B cell (primary cell): ENCODE measurements around the gene ZNF322. TPM values are rescaled to one million over a fixed set of nuclear protein-coding genes. Genes with fewer than 3 reads are reported as not detected.
"Not testable (repeated sequence)": the region's sequence is repeated elsewhere in the genome, so short reads cannot be mapped to it uniquely, and the experiment has no call there.

ENCODE experiments used
- ATAC-seq: fragments of 200-7000 bp; cut with Tn5 transposase; one replicate; pipeline ENCODE4 v1.10.0; 2021; ENCODE audit warnings: low read depth, mild to moderate bottlenecking, moderate number of reproducible peaks, moderate library complexity
- CTCF ChIA-PET: fragments of 350-600 bp; sonication (Branson Sonifier 250); formaldehyde crosslinking; loops from one replicate; lab custom pipeline; 2021; ENCODE audit warnings: antibody characterized with exemption, inconsistent platforms; lab: Charles Lee
- POLR2A ChIA-PET: fragments of 350-600 bp; sonication (Branson Sonifier 250); formaldehyde crosslinking; loops from one replicate; lab custom pipeline; 2021; ENCODE audit warnings: antibody characterized with exemption; lab: Charles Lee
- DNase-seq: peaks from one replicate; pipeline ENCODE4 v3.0.0; 2013
- H2AFZ ChIP-seq: 2 replicates; pipeline ENCODE4 v1.6.1; 2012; ENCODE audit warnings: mild to moderate bottlenecking, low read depth, low read length; ENCODE audit not compliant: insufficient read depth, poor library complexity, severe bottlenecking
- H3K27ac ChIP-seq, 2 donors: 1 replicate in 1 of 2; 2 replicates in 1 of 2; pipeline ENCODE4 v1.5.1; 2012 to 2013; ENCODE audit warnings: low read length in 2 of 2, mild to moderate bottlenecking in 2 of 2, moderate library complexity in 1 of 2
- H3K27me3 ChIP-seq, 4 experiments: fragments of 200-600 bp in 1 of 4; sonication (generic) in 1 of 4; replicated peaks in 1 of 4; 1 replicate in 2 of 4; 2 replicates in 2 of 4; pipeline versions ENCODE4 v1.6.1 to v1.7.0; 2013 to 2016; ENCODE audit warnings: low read length in 3 of 4, mild to moderate bottlenecking in 2 of 4, mixed read lengths in 1 of 4, moderate library complexity in 1 of 4; ENCODE audit not compliant: insufficient read depth in 4 of 4, control insufficient read depth in 3 of 4; ENCODE audit errors: control extremely low read depth in 1 of 4
- H3K36me3 ChIP-seq, 2 experiments: replicated peaks in 1 of 2; 1 replicate in 1 of 2; 2 replicates in 1 of 2; pipeline versions ENCODE4 v1.6.1 to v1.7.1; 2013; ENCODE audit warnings: low read length in 1 of 2; ENCODE audit not compliant: insufficient read depth in 2 of 2, control insufficient read depth in 1 of 2; ENCODE audit errors: control extremely low read depth in 1 of 2, extremely low read depth in 1 of 2
- H3K4me1 ChIP-seq, 2 donors: fragments of 200-600 bp in 1 of 2; sonication (generic) in 1 of 2; 1 replicate in 1 of 2; 2 replicates in 1 of 2; pipeline versions ENCODE4 v1.5.1 to v1.6.1; 2013 to 2017; ENCODE audit warnings: low read length in 2 of 2; ENCODE audit not compliant: control insufficient read depth in 2 of 2, insufficient read depth in 2 of 2
- H3K4me2 ChIP-seq: replicated peaks from 2 replicates; pipeline ENCODE3; 2012; ENCODE audit warnings: mild to moderate bottlenecking, low read depth, low read length; ENCODE audit not compliant: poor library complexity, severe bottlenecking
- H3K4me3 ChIP-seq, 5 experiments: fragments of 200-600 bp in 1 of 5; sonication (generic) in 1 of 5; 1 replicate in 3 of 5; 2 replicates in 2 of 5; pipeline versions ENCODE4 v1.5.1 to v1.7.0; 2011 to 2016; ENCODE audit warnings: low read length in 4 of 5, mild to moderate bottlenecking in 4 of 5, low read depth in 2 of 5, control low read depth in 1 of 5, moderate library complexity in 1 of 5; ENCODE audit not compliant: insufficient read depth in 1 of 5; ENCODE audit errors: control extremely low read depth in 1 of 5, extremely low read depth in 1 of 5
- H3K79me2 ChIP-seq: fragments of 200-600 bp; sonication (generic); one replicate; pipeline ENCODE4 v1.6.0; 2016; ENCODE audit warnings: low read length; ENCODE audit not compliant: control insufficient read depth, insufficient read depth
- H3K9ac ChIP-seq: fragments of 200-600 bp; sonication (generic); 2 replicates; pipeline ENCODE4 v1.6.1; 2017; ENCODE audit warnings: mild to moderate bottlenecking, low read length, moderate library complexity
- H3K9me3 ChIP-seq, 3 donors: one replicate each; pipeline versions ENCODE4 v1.6.1 to v1.7.1; 2013; ENCODE audit warnings: low read length in 2 of 3; ENCODE audit not compliant: control insufficient read depth in 2 of 3, insufficient read depth in 1 of 3; ENCODE audit errors: control extremely low read depth in 1 of 3
- H4K20me1 ChIP-seq: 2 replicates; pipeline ENCODE4 v1.6.0; 2012; ENCODE audit warnings: mild to moderate bottlenecking, low read length; ENCODE audit not compliant: insufficient read depth, control insufficient read depth, poor library complexity, severe bottlenecking
- H3K27ac Mint-ChIP-seq: one replicate; pipeline ENCODE4 v1.8.0; 2021; ENCODE audit warnings: mixed read lengths
- H3K27me3 Mint-ChIP-seq: one replicate; pipeline ENCODE4 v1.8.0; 2021; ENCODE audit warnings: mixed read lengths
- H3K4me1 Mint-ChIP-seq: one replicate; pipeline ENCODE4 v1.8.0; 2021; ENCODE audit warnings: mixed read lengths
- H3K4me3 Mint-ChIP-seq: one replicate; pipeline ENCODE4 v1.8.0; 2021; ENCODE audit warnings: mixed read lengths
- H3K9me3 Mint-ChIP-seq: one replicate; pipeline ENCODE4 v1.8.0; 2022; ENCODE audit warnings: mixed read lengths; ENCODE audit not compliant: insufficient read depth
- WGBS: methylation state at CpG from one replicate; pipeline ENCODE4 v1.1.5; 2013; ENCODE audit warnings: missing lambda C conversion rate; ENCODE audit not compliant: insufficient coverage; 5-methylcytosine and 5-hydroxymethylcytosine counted together
- intact Hi-C: fragments of 100-400 bp; cut with micrococcal nuclease; formaldehyde crosslinking; loops from one replicate; pipeline ENCODE4 v1.10.0; 2022
- polyA plus RNA-seq: library from polyadenylated mRNA; depleted of rRNA; stranded (reverse); fragments of >200 nt; gene quantifications from 2 replicates; pipeline ENCODE4 v1.2.3, GENCODE V29; 2012
- total RNA-seq, 2 donors: library from RNA; stranded (reverse); fragments of 120-200 nt in 1 of 2; gene quantifications; 1 replicate in 1 of 2; 2 replicates in 1 of 2; pipeline versions ENCODE4 v1.2.3 to v1.2.4, GENCODE V29; 2013 to 2022

Gene ZNF322
- total and polyA plus RNA-seq, 2 donors (not counting 1 experiment from before 2014, with no cell fraction given), result 3.2 to 27.6 TPM

DNA sequence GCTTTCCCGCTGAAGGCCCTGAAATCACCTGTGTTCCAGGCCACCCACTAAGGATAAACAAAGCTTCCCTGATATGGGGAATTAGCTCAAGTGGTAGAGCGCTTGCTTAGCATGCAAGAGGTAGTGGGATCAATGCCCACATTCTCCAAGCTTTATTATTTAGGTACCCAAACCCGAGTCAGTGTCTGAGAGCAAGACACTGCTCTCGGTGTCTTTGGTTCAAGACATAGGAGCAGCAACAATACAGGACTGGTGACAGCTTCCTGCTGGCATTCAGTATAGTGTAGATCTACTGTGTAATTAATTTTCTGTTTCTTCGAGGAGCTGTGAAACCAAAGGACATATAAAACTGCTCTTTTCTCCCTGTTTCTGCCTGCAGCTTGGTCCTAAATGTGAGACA, 13.7 kb upstream of the ZNF322 start:
- H3K4me1 Mint-ChIP-seq, H3K4me3 Mint-ChIP-seq, H3K4me1 ChIP-seq, H4K20me1 ChIP-seq, H3K9me3 ChIP-seq, H3K36me3 ChIP-seq, POLR2A ChIA-PET, intact Hi-C loops, H3K27me3 ChIP-seq, H3K27ac Mint-ChIP-seq, H3K79me2 ChIP-seq, H2AFZ ChIP-seq, ATAC-seq, DNase-seq, H3K9ac ChIP-seq, H3K27me3 Mint-ChIP-seq, H3K9me3 Mint-ChIP-seq, H3K27ac ChIP-seq, CTCF ChIA-PET, H3K4me2 ChIP-seq, H3K4me3 ChIP-seq: not testable (repeated sequence)
- WGBS, result no CpG with 5 or more reads among the region's 5 CpGs

DNA sequence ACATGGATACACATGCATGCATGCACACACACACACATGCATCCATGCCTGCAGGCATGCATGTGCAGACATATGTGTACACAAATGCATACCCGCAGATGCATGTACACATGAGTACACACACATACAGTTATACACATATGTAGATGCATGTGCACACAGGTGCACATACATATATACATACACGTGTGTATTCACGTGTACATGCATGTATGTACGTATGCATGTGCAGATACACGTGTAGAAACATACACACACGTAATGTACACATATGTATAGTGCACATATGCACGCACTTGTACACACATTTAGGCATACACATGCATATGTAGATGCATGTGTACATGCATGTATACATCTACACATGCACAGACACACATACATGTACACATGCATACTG, 11.0 kb upstream of the ZNF322 start:
- H3K27ac ChIP-seq, H3K4me2 ChIP-seq, H3K4me1 Mint-ChIP-seq, H3K9ac ChIP-seq, ATAC-seq, H2AFZ ChIP-seq, DNase-seq, H3K4me1 ChIP-seq, H3K79me2 ChIP-seq, H3K27ac Mint-ChIP-seq, H4K20me1 ChIP-seq, H3K9me3 Mint-ChIP-seq, H3K36me3 ChIP-seq, H3K9me3 ChIP-seq, H3K4me3 Mint-ChIP-seq, CTCF ChIA-PET, H3K4me3 ChIP-seq, intact Hi-C loops, POLR2A ChIA-PET: not testable (repeated sequence)
- peaks cover 16% of the 10 kb centered on the region for H3K27me3 Mint-ChIP-seq
- WGBS, result 74% methylated on average over 4 of the region's 7 CpGs
- peaks cover 0 to 12% (median 7%) of the 10 kb centered on the region in 4 experiments for H3K27me3 ChIP-seq

DNA sequence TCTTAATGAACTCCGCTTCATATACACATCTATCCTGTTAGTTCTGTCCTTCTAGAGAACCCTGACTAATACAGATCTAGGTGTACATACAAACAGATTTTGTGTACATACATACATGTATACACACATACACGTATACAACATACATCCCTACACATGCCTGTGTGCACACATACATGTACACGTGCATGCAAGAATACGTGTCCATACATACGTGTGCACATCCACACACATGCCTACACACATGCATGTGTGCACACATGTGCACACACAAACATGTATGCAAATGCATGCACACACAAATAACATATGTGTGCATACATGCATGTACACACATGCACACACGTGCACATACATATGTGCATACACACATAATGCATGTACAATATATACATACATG, 10.5 kb upstream of the ZNF322 start:
- H3K9me3 ChIP-seq, H3K9me3 Mint-ChIP-seq, H3K36me3 ChIP-seq, H3K9ac ChIP-seq, H3K4me1 ChIP-seq, H2AFZ ChIP-seq, H3K27ac Mint-ChIP-seq, intact Hi-C loops, POLR2A ChIA-PET, DNase-seq, H4K20me1 ChIP-seq, CTCF ChIA-PET, H3K4me3 ChIP-seq, H3K79me2 ChIP-seq, H3K27ac ChIP-seq, H3K4me1 Mint-ChIP-seq, H3K4me3 Mint-ChIP-seq, H3K4me2 ChIP-seq, ATAC-seq: not testable (repeated sequence)
- H3K27me3 Mint-ChIP-seq, result peaks cover 22% of the 10 kb centered on the region
- 94% methylated on average over 4 of the region's 6 CpGs for WGBS
- peaks cover 0 to 15% (median 10%) of the 10 kb centered on the region in 4 experiments for H3K27me3 ChIP-seq
